HG02678 (cell line): Measurements from ENCODE around the gene TMEM167B.
A peak's percentile ranks its signal among the peaks of the same experiment; 100 is the strongest.

Experiments used
- ATAC-seq: cut with Tn5 transposase; IDR thresholded peaks from one replicate; pipeline ENCODE4 v1.9.1; 2021; ENCODE audit warnings: mild to moderate bottlenecking, moderate library complexity; ENCODE audit not compliant: unreplicated experiment

TMEM167B gene

DNA sequence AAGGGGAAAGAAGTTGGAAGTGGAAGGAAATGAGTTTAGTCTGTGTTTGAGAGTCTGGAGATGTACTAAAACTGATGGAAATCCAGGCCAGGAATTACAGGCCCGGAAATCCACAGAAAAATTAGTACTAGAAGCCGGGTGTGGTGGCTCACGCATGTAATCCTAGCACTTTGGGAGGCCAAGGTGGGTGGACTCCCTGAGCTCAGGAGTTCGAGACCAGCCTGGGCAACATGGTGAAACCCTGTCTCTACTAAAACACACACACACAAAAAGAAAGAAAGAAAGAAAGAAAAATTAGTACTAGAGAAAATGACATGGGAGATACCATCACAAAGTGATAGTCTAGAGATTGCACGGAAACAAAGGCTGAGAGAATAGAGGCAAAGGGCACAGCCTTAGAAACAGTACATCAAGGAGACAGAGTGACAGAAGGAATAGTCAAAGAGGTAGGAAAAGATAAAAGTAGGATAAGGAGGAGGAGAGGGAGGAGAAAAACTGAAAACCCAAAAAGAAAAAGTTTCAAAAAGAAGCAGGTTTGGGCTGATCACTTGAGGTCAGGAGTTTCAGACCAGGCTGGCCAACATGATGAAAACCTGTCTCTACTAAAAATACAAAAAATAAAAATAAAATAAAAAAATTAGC, 10.0 kb upstream of the TMEM167B start:
- no peak for ATAC-seq

DNA sequence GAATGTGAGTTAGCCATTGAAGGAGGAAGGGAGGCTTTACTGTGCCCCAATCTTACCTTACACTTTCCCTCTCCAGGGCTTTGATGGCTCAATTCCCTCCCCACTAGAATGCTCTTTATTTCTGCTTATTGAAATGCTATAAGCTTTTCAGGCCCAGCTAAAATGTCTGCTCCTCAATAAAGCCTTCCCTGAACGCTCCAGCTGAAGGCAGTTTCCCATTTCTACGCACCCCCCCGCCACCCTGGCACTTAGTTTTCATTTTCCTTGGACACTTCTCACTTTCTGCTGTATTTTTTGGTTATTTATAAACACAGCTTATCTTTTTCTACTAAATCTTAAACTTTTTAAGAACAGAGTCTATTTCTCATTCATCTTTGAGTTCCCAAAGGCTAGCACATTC, 7.1 kb upstream of the TMEM167B start:
- ATAC-seq = no peak

DNA sequence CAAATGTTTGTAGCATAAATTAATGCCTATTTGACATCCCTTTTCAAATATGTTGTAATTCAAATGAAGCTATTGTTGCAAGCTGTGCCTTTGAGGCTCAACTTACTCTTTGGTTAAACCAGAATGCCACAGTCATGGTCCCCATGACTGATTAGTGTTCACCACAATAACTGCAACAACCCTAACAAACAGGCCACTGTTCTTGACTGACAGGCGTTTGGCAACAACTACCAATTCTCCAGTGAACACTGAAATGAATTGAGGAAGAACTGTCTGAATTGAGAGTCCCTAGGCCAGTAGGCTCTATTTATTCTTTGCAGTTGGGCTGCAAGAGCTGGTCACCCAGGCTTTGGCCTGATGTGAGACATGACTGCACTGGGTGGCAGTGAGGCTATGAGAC, 6.6 kb upstream of the TMEM167B start:
- no peak for ATAC-seq

DNA sequence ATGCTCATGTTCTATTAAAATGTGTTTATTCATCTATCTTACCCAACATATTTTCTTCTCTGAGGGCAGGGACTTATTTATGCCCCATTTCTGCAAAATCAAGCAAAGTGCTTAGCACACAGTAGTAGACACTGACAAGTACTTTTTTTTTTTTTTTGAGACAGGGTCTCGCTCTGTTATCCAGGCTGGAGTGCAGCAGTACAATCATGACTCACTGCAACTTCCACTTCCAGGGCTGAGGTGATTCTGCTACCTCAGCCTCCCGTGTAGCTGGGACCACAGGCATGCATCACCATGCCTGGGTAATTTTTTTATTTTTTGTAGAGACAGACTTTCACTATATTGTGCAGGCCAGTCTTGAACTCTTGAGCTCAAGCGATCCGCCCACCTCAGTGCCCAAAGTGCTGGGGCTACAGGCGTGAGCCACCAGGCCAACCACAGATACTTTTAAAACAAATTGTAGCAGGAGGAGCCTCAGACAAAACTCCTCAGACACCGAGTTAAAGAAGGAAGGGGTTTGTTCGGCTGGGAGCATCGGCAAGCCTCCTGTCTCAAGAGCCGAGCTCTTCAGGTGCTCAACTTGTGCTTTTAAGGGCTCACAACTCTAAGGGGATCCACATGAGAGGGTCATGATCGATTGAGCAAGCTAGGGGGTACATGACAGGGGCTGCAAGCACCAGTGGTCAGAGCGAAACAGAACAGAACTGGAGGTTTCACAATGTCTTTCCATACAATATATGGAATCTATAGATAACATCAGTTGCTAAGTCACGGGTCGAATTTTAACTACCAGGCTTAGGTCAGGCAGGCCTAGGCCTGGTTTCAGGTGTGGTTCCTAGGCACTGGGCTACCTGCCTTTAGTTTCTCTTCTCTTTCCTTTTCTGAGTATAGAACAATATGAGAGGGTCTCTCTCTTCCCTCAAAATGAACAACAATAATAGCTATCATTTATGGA, 5.7 kb upstream of the TMEM167B start:
- ATAC-seq = no peak

DNA sequence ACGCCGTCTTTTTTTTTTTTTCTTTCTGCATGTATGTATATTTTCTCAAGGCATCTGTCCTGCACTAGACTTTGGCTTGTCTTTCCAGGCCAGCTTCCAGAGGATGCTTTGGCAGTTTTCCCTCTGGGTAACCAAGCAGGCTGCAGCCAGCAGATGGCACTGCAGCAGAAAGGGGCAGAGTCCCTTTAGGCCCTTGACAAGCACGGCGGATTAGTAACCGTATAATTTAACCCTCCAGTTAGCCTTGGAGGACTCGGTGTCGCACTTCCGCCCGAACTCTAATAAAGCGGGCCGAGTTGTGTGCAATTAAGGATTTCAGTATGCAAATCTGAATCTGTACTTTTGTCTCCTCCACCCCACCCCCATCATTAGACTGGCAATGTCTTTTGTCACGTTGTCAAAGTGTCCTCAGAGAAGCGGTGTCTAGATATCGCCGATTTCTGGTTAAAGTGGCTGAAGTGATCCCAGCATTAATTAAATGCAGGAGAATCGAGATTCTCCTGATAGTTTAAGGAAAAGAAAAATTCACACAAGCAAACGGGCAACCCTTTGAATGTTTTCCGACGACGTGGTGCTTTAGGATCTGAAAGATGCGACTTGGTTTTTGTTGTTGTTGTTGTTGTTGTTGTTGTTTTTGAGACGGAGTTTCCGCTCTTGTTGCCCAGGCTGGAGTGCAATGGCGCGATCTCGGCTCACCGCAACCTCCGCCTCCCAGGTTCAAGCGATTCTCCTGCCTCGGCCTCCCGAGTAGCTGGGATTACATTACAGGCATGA, 1.1 kb upstream of the TMEM167B start:
- no peak for ATAC-seq

DNA sequence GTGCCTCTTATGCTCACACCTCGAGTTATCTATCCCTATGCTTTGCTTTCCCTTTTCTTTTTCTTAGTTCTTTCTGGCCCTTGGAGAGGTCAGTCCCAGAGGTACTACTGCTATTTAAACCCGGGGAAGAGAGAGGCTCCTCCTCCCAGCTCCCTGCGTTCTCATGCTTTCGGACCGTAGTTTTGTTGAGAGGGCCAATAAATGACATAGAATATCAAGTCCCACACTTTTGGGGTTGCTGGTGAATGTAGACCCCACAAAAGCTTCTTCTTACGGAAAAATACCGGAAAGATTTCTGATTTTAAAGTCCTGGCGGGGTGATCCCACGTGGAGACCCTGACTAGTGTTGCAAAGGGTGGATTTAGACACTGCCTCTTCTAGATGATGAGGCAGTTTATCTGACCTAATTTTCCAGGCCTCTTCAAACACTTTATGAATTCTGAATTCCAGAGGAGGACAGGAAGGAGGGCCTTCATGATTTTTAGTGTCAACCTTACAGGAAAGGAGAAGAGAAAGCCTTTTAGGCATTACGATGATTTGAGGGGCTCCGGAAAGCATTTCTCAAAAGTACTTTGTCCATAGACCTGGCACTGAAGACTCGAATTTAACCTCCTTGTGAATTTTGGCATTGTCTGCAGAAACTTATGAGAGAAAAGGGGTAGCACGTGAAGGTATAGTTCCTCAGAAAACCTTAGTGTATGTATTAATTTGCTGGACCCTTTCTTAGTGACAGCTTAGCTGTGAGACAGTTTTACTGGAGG, 694 bp downstream of the TMEM167B start:
- peak; percentile 59 for ATAC-seq

DNA sequence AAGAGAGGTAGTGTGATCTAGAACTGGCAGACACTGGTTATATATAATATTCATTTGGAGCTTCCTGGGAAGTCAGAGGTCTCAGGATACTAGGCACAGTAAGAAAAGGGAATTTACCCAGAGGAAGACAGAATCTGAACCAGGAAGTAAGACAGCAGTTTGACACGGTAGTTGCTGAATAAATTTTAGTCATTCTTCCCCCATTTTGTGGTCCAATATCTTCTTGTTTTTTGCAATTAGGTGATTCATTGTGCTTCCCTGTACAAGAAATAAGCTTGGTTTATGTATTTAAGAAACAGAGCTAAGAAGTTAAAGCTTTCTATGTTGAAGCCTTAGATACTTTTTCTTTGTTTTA, 1.3 kb downstream of the TMEM167B start:
- no peak for ATAC-seq

DNA sequence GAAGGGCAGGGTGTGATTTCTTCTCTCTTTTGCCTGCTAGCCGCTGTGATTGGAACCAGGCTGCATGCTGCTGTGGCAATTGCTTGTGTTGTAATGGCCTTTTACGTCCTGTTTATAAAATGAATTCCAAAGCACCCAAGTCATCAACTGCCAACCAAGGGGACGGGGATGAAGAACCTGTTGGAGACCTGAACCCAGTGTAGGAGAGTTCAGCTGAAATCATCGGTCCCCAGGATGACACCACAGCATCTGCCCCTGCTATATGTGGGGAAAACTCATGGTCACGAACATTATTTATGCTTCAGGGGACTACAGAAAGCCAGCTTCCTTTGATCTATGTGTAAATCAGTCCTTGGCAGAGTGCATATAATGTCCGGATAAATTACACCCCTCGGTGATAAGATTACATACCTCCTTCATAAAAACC, 3.8 kb downstream of the TMEM167B start:
- no peak for ATAC-seq

DNA sequence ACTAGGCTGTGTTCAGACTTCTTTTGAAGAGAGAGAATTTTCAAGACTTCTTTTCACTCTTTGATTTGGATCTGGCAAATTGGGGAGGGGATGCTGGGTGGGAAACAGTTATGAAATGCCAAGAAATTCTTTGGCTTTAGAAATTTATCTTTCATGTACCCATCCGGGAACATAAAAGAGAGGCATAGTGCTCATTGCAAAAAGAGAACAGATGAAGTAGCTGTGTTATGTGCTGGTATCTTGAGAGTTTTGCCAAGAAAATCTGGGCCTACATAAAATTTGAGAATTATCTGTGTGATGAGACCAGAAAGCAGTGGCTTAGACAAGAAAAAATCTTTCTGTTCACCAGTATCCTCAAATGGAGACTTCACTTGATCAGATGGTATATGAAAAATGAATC, 4.3 kb downstream of the TMEM167B start:
- ATAC-seq = no peak

DNA sequence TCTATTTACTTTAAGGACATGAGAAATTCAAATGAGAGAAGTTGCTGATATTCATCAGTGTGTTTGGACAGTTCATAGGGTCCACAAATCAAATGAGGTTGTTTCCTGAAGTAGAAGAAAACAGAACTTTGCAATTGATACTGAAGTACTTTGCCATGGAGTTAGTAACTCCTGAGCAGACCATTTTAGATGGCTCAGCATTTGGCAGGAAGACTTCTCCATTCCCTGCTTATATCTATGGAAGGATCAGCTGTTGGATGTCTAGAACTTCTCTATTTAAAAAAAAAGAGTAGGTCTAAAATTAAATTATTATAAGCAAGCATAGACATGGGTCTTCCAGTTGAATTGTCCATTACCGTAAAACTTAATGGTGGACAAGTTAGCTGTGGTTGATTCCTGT, 5.1 kb downstream of the TMEM167B start:
- ATAC-seq = no peak

DNA sequence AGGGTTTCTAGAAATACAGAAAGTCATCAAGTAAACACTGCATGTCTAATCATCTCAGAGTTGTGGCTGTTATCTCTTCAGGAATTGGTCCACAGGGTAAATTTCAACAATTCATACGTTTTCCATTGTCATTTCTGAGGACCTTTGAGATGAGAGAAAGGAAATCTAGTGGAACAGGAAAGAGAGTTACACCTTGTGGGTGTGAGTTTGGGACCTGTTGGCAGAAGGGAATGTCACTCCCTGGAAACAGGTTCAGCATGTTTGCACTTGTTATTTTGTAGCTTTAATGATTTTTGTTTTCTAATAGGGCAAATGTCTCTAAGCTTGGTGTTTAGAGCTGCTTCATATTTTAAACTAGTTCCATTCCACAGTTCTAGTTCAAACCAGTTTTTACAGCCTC, 5.6 kb downstream of the TMEM167B start:
- ATAC-seq = no peak

DNA sequence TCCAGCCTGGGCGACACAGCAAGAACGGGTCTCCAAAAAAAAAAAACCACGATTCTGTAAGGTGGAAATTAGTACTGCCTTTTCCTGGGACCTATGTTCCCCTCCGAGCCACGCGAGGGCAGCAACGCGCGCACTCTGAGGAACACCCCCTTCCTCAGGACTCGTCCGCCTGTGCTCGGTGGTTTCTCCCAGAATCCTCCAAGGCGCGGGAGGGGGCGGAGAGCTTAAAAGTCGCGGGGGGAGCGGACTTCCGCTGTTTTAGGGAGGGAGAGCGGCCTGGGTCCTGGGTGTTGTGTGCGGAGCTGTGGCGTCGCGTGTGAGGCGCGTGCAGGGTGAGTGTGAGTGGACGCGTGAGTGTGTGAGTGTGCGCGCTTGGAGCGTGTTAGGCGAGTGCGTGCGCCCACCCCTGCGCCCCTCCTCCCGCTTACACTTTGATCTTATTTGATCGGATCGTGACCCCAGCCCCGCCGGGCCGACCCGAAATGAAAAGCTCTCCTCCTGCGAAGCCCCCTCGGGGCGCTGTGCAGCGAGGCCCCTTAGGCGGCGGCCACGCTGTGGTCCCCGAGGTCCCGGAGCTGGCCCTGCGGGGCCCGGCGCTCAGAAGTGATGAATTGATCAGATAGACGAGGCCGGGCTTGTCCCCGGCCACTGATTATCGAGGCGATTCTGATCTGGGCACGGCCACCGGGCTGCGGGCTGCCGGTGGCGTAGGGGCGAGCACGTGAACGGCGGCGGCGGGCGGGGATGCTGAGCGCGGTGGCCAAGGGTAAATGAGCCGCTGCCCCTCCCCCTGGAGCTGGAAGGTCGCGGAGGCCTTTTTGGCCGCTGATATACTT, 9.6 kb downstream of the TMEM167B start:
- peak; percentile 91 for ATAC-seq

DNA sequence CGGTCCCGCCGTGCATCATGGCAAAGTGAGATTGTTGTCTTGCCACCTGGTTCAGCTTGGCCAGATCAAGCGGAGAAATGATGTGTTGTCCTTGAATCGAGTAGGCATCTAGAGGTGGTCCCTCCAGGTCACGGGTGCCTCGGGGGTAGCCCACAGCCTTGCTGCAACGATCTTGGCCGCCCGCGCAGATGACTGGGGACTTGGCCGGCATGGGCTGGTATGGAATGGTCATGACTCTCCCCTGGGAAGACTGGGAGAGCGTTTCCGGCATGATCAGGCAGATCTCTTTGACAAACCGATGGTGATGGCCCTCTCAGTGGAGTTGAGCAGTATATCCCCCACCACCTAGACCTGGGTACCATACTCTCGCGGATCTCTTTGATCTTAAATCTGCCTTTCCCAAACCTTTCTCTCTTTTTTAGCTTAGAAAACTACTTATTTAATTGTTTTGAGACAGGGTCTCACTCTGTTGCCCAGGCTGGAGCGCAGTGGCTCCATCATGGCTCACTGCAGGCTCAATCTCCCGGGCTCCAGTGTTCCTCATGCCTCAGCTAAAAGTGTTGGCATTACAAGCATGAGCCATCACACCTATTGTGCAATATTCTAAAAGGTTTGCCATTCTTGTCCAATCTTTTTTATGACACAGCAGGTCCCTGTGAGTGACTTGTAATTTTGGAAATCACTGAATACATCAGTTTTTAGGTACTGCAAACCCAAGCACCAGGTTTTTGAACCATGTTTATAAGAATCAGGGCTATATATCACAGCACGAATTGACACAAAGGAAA, 14.0 kb downstream of the TMEM167B start:
- ATAC-seq = no peak

DNA sequence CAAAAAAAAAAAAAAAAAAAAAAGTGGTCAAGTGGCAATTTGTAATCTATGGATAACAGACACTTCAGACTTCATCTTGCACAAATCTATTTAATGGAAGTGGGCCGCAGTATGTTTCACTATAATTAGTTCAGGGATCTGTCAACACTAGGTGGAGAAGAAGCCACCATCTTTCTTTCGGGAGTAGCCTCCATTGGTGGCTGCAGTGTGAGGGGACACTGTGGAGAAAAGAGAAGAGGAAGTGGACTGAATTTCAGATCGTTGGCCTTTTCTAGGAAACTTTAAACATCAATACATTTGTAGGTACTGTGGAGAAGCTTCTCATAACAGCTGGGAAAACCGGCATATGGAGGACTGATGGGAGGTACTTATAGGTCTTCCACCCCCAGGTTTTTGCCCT, 15.3 kb downstream of the TMEM167B start:
- no peak for ATAC-seq

DNA sequence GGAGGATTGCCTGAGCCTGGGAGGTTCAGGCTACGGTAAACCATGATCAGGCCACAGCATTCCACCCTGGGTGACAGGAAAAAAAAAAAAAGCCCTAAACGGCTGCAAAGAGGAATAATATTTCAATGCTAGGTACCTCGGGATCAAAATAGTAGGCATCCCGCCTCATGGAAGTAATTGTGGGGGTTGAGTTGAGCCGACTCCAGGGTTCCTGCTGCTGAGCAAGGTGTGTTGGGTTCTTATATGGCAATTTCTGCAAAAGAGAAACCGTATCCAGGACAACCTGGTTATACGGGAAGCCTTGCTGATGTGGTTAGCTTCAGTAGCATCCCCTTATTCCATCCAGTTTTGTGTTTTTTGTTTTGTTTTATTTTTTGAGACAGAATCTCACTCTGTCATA, 17.2 kb downstream of the TMEM167B start:
- ATAC-seq = no peak

DNA sequence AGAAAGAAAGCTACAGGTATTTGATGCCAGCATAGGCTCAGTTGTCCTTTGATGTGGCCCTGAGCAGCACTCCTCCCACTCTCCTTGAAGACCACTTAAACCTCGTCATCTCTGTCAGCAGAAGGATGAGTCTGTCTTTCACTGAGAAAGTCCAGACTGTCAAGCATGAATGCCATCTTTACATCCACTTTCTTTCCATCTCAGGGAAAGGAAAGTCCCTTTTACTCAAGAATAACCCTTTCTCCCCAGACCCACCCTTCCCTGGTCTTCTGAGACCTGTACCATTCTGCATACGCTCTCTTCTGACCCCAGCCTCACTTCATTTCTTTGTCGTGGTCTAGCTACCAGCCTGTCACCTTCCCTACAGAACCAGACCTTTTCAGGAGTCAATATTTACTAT, 19.3 kb downstream of the TMEM167B start:
- no peak for ATAC-seq

DNA sequence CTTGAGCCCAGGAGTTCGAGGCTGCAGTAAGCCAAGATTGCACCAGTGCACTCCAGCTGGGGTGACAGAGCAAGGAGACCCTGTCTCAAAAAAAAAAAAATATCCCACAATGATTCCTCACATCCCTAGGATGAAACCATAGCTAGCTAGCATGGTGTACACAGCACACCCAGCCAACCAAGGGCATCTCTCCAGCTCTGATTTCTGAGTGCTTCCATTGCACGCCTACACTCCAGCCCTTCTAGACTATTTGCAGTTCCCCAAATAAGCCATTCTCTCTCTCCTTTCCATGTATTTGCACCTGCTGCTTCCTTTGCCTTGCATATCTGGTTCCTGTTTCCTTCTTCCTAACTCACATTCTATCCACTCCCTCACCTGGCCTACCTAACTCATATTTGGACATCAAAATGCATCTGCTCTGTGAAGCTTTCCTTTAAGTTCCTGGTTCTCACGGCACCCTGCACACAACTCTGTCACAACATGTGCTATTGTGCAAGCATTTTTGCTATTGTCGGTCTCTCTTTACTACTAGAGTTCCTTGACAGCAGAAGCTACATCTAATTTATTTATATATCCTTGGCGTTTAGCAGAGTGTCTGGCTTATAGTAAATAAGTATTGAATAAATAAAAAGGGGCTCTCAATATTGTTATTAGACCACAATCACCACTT, 21.0 kb downstream of the TMEM167B start:
- ATAC-seq = no peak

DNA sequence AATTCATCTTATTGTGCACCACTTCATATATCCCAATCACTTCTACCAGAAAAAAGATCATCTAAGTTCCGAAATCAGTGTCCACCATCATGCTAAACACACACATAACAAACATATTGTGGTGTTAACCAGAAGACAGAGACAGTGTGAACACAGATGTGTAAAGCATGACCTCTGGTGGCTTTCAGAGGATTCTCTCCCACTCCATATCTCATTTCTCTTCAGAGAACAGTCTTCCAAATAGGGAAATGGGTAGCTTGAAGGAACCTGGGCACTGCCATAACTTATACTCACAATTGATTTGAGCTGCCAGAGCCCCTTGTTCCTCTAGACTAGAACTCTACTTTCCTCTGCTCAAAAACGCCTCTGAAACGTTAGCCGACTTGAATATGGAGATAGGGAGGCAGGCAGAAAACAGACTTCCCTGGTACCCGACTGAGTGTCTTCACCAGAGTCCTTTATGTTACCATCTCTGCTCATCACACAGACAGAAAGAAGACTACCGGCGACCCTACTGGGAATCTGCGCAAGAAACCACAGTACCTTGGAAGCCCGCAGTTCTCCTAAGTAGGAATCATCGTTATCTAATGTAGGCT, 21.6 kb downstream of the TMEM167B start:
- ATAC-seq = peak; percentile 34
